MCF 10A (cell line): ENCODE measurements around the gene PTPRK. TPM values are rescaled to one million over a fixed set of nuclear protein-coding genes. Genes with fewer than 3 reads are reported as not detected.

Experiments used
- BruUV-seq: library from RNA; stranded (reverse); fragments of 400-500 nt; replicated peaks from 2 replicates; lab custom pipeline; 2021; lab: Mats Ljungman, UMichigan
- CTCF ChIA-PET: fragments of 300-600 bp; sonication (Branson Sonifier 250); formaldehyde crosslinking; extraction: SDS; loops from one replicate; lab custom pipeline; 2021; ENCODE audit warnings: antibody characterized with exemption, inconsistent platforms; lab: Yijun Ruan, JAX
- POLR2A ChIA-PET: fragments of 300-600, 350-650 bp; sonication (Branson Sonifier 250); formaldehyde crosslinking; extraction: SDS; loops from one replicate; lab custom pipeline; 2020; ENCODE audit warnings: antibody characterized with exemption, inconsistent platforms; lab: Yijun Ruan, JAX
- DNase-seq: peaks from one replicate; pipeline ENCODE4 v3.0.0-alpha.2; 2018; ENCODE audit not compliant: unreplicated experiment
- H3K27ac Mint-ChIP-seq: one replicate; pipeline ENCODE4 v1.8.0; 2022; ENCODE audit warnings: mild to moderate bottlenecking, low read depth, mixed read lengths; ENCODE audit not compliant: unreplicated experiment
- H3K27me3 Mint-ChIP-seq: one replicate; pipeline ENCODE4 v1.8.0; 2022; ENCODE audit warnings: mixed read lengths; ENCODE audit not compliant: insufficient read depth, unreplicated experiment
- H3K36me3 Mint-ChIP-seq: one replicate; pipeline ENCODE4 v1.8.0; 2022; ENCODE audit warnings: mild to moderate bottlenecking, moderate library complexity, mixed read lengths; ENCODE audit not compliant: insufficient read depth, unreplicated experiment
- H3K4me1 Mint-ChIP-seq: one replicate; pipeline ENCODE4 v1.8.0; 2022; ENCODE audit warnings: mixed read lengths; ENCODE audit not compliant: insufficient read depth, unreplicated experiment
- H3K4me3 Mint-ChIP-seq: one replicate; pipeline ENCODE4 v1.8.0; 2022; ENCODE audit warnings: mild to moderate bottlenecking, moderate library complexity, mixed read lengths; ENCODE audit not compliant: unreplicated experiment
- H3K9me3 Mint-ChIP-seq: one replicate; pipeline ENCODE4 v1.8.0; 2022; ENCODE audit warnings: mixed read lengths; ENCODE audit not compliant: unreplicated experiment
- CTCF ChIP-seq: fragments of 200-600 bp; IDR thresholded peaks from one replicate; pipeline ENCODE4 v1.8.0; 2022; ENCODE audit warnings: antibody characterized with exemption, mild to moderate bottlenecking; ENCODE audit not compliant: unreplicated experiment
- intact Hi-C: fragments of 100-400 bp; cut with micrococcal nuclease; formaldehyde crosslinking; loops from 2 replicates; pipeline ENCODE4 v1.14.1; 2022
- total RNA-seq: library from RNA; stranded (reverse); gene quantifications from 2 replicates; pipeline ENCODE4 v1.2.3, GENCODE V29; 2022

PTPRK gene
- total RNA-seq, 1 experiment from 2014 or later, result 50.2 TPM

- POLR2A ChIA-PET, result no interaction called here
- Mint-ChIP-seq H3K36me3 (peaks cover 6% of the 10 kb centered on the region), H3K4me1 (no peaks in the 10 kb centered on the region), H3K27ac (no peak overlapping the region), H3K27me3 (no peaks in the 10 kb centered on the region), H3K9me3 (no peaks in the 10 kb centered on the region), H3K4me3 (no peak overlapping the region)
- no TSS peak for BruUV-seq
- CTCF ChIA-PET, result no interaction called here
- intact Hi-C loops, result no loop called here
- TF ChIP-seq CTCF, result no peak
- DNase-seq, result no peak
Measured at GRCh38 chr6:128025478-128025877, 494.9 kb downstream of the PTPRK start.

GRCh38 chr6:128024969-128025368, 495.4 kb downstream of the PTPRK start:
- intact Hi-C loops, result no loop called here
- TF ChIP-seq CTCF, result no peak
- DNase-seq, result no peak
- Mint-ChIP-seq H3K4me3 (no peak overlapping the region), H3K27ac (no peak overlapping the region), H3K9me3 (no peaks in the 10 kb centered on the region), H3K36me3 (peaks cover 6% of the 10 kb centered on the region), H3K4me1 (no peaks in the 10 kb centered on the region), H3K27me3 (no peaks in the 10 kb centered on the region)
- POLR2A ChIA-PET, result no interaction called here
- CTCF ChIA-PET, result no interaction called here
- no TSS peak for BruUV-seq

GRCh38 chr6:128024046-128024445, 496.4 kb downstream of the PTPRK start:
- intact Hi-C loops, result no loop called here
- CTCF ChIA-PET, result interaction anchor here (1.1 kb wide), 1 partner anchor 16 kb away, joined by 3 read pairs; no protein-coding TSS in a partner anchor
- H3K27ac Mint-ChIP-seq, result no peak overlapping the region
- H3K4me1 Mint-ChIP-seq, result no peaks in the 10 kb centered on the region
- POLR2A ChIA-PET, result no interaction called here
- H3K36me3 Mint-ChIP-seq, result peaks cover 6% of the 10 kb centered on the region
- no peak overlapping the region for H3K4me3 Mint-ChIP-seq
- no peak for DNase-seq
- H3K9me3 Mint-ChIP-seq, result no peaks in the 10 kb centered on the region
- H3K27me3 Mint-ChIP-seq, result no peaks in the 10 kb centered on the region
- TF ChIP-seq CTCF, result no peak
- BruUV-seq, result no TSS peak

- no peak overlapping the region for H3K27ac Mint-ChIP-seq
- ChIA-PET CTCF (no interaction called here), POLR2A (no interaction called here)
- intact Hi-C loops, result loop anchor here (10.0 kb wide), 1 partner anchor 134 kb away; no protein-coding TSS in a partner anchor
- BruUV-seq, result no TSS peak
- peaks cover 4% of the 10 kb centered on the region for H3K36me3 Mint-ChIP-seq
- no peak overlapping the region for H3K4me3 Mint-ChIP-seq
- no peaks in the 10 kb centered on the region for H3K9me3 Mint-ChIP-seq
- H3K27me3 Mint-ChIP-seq, result no peaks in the 10 kb centered on the region
- no peak for DNase-seq
- H3K4me1 Mint-ChIP-seq, result peaks cover under 1% of the 10 kb centered on the region
- TF ChIP-seq CTCF, result no peak
Measured at GRCh38 chr6:128018821-128019220, 501.6 kb downstream of the PTPRK start.
